Measurements from ENCODE around the gene PRKAR2B.
"Not testable (repeated sequence)": the region's sequence is repeated elsewhere in the genome, so short reads cannot be mapped to it uniquely, and the experiment has no call there.

Gene PRKAR2B

DNA sequence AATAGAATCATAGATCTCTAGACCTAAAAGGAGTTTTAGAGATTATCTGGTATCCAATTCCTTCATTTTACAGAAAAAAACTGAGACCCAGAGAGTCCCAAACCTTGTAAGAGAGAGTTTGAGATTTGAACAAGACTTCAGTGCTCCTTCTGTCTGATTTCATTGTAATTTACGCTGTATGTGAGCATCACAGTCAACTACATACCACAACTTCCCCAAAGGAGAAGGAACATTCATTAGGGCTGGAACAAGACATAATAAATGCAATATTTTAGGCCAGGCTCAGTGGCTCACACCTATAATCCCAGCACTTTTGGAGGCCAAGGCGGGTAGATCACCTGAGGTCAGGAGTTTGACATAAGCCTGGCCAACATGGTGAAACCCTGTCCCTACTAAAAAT, 17.3 kb upstream of the PRKAR2B start:
- no peak for DNase-seq

GRCh38 chr7:107029061-107029763, 15.3 kb upstream of the PRKAR2B start:
- DNase-seq = no peak

DNA sequence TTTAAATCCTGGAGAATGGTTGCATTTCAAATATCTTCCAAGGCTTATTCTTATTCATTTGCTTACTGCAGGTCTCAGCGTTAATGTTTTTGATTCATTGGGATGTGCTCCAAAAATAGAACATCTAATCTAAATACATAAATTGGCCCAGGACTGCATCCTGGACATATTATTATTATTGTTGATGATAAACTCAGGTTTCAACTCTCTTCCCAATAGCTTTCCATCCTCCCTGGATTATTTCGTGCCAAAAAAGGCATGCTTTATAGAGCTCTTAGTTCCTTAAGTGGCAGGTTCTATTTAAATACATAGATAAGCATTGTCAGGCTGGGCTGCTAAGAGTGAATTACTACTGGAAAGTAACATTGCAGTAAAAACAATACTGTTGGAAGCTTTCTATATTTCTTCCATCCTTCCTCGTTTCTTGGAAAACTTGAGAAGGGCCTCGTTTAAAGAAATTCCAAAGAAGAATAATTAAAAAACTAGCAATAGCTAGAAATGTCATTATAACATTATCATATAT, 14.7 kb upstream of the PRKAR2B start:
- DNase-seq = no peak

DNA sequence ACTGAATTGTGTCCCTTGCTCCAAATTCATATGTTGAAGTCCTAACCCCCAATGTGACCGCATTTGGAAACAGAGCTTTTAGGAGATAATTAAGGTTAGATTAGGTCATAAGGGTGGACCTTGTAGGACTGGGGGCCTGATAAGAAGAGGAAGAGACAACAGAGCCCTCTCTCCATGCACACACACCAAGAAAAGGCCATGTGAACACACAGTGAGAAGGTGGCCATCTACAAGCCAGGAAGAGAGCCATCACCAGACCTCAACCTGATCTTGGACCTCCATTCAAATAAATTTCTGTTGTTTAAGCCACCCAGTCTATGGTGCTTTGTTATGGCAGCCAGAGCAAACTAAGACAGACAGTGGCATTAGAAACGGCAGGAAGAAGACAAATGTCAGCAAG, 12.5 kb upstream of the PRKAR2B start:
- DNase-seq = no peak

- no peak for DNase-seq
These were observed 11.6 kb upstream of the PRKAR2B start for GRCh38 chr7:107032720-107033438.

GRCh38 chr7:107034553-107034952, 10.0 kb upstream of the PRKAR2B start:
- no peak for DNase-seq

DNA sequence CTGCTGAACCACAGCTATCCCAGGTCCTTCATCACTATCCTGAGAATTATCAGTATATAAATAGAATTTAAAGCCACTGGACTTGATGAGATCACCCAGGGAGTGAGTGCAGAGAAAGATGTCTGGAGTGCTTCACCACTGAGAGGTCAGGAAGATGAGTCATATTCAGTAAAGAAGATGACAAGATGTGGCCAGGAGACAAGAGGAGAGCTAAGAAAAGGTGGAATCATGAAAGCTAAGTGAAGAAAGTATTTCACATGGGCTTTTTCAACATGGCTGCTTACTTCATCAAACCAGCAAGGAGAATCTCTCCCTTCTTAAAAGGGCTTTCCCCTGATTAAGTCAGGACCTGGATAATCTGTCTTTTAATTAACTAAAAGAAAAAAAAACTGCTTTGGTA, 9.1 kb upstream of the PRKAR2B start:
- no peak for DNase-seq

DNA sequence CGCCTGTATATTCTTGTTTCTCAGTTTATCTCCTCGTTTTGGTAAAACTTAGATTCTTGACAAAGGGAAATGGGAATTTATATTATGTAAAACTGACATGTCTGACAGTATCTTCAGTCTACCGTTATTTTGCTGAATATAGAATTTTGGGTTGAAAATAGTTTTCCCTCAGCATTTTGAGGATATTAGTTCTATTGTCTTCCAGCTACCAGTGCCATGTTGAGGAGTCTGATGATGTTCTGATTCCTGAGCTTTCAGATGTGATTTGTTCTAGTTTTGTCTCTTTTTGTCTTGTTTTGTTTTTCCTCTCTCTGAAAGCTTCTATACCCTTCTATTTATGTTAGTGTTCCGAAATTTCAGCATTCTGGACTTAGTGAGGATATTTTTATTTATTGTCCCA, 8.0 kb upstream of the PRKAR2B start:
- DNase-seq = no peak

GRCh38 chr7:107037717-107038603, 6.5 kb upstream of the PRKAR2B start:
- no peak for DNase-seq

GRCh38 chr7:107039199-107039900, 5.2 kb upstream of the PRKAR2B start:
- no peak for DNase-seq

DNA sequence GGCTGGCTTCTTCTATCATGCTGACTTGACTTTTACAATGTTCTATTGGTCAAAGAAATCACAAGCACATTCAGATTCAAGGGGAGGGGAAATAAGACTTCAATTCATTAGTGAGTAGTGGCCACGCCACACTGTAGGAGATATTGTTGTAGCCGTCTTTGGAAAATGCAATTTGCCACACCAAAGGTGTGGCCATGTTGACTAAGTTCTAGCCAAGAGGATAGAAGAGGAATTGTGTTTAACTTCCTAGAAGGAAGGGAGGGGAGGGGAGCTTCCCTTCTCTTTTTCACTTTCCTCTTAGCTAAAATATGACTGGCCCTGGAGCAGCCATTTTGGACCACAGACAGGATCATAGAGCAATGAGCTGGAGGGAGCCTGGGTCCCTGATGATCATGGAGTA, 3.4 kb upstream of the PRKAR2B start:
- DNase-seq = no peak

DNA sequence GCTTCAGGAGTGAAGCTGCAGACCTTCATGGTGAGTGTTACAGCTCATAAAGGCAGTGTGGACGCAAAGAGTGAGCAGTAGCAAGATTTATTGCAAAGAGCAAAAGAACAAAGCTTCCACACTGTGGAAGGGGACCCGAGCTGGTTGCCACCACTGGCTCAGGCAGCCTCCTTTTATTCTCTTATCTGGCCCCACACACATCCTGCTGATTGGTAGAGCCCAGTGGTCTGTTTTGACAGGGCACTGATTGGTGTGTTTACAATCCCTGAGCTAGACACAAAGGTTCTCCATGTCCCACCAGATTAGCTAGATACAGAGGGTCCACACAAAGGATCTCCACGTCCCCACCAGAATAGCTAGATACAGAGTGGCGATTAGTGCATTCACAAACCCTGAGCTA, 2.7 kb upstream of the PRKAR2B start:
- DNase-seq = not testable (repeated sequence)

GRCh38 chr7:107042326-107042910, 2.1 kb upstream of the PRKAR2B start:
- not testable (repeated sequence) for DNase-seq

DNA sequence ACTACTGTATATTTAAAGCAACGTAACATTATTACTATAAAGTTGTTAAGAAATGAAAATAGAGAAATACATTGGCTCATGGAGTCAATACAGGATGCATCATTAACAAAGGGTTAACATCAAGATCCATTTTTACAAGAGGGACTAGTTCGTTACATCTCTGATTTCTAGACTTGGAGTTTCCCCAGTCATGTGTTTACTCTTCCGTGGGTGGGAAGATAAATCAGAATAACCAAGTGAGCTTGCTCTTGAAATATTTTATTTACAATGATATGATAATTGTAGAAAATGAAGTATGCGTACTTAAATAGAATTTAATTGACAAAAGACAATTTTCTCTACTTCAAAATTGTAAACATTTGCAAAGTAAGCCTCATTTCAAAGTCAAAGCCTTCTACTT, 1.0 kb upstream of the PRKAR2B start:
- no peak for DNase-seq

DNA sequence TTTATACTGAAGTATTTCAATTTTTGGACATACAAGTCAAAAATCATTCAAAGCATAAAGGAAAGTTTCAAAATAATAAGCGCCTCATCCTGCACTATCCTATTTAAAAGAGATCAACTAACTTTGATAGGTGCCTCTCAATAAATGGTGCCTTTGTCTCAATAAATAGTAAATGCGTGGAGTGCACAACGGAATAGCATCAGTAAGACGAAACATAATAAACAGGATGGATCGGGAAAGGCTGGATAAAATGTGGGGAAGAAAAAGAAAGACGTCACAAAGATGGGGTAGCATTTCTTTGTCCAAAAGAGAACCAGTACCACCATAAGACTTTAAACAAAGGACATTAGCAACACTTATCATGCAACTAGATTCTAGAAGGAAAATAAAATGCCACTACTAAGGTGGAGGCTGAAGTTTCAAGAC, 571 bp upstream of the PRKAR2B start:
- DNase-seq = no peak

GRCh38 chr7:107045195-107045960, 873 bp downstream of the PRKAR2B start:
- DNase-seq = no peak

GRCh38 chr7:107045980-107046379, 1.5 kb downstream of the PRKAR2B start:
- no peak for DNase-seq

- no peak for DNase-seq
These were observed 2.2 kb downstream of the PRKAR2B start for GRCh38 chr7:107046491-107047259.

GRCh38 chr7:107047902-107048782, 3.6 kb downstream of the PRKAR2B start:
- DNase-seq = no peak

All from T-helper 2 cell (primary cell).